K562 (cell line): Measurements from ENCODE around the gene NFATC1. TPM values are rescaled to one million over a fixed set of nuclear protein-coding genes. Genes with fewer than 3 reads are reported as not detected.
A peak's percentile ranks its signal among the peaks of the same experiment; 100 is the strongest.

Experiments used
- CBFA2T2 ChIP-seq: fragments of 450-650 bp; conservative IDR thresholded peaks from 2 replicates; pipeline ENCODE4 v1.6.1; 2017; ENCODE audit warnings: mild to moderate bottlenecking
- GATAD2A ChIP-seq: fragments of 450-650 bp; IDR thresholded peaks from 2 replicates; pipeline ENCODE4 v1.6.1; 2017
- MTA1 ChIP-seq: fragments of 450-650 bp; IDR thresholded peaks from 2 replicates; pipeline ENCODE4 v1.6.1; 2017; ENCODE audit warnings: borderline replicate concordance
- NFYB ChIP-seq: IDR thresholded peaks from 2 replicates; pipeline ENCODE4 v1.6.1; 2011; ENCODE audit warnings: mild to moderate bottlenecking, moderate library complexity; ENCODE audit not compliant: insufficient read length; ENCODE audit errors: extremely low read depth
- PHB2 ChIP-seq: fragments of 450-650 bp; IDR thresholded peaks from 2 replicates; pipeline ENCODE4 v1.6.1; 2017; ENCODE audit warnings: low read depth
- POLR2G ChIP-seq: fragments of 200-400 bp; formaldehyde crosslinking; IDR thresholded peaks from 2 replicates; pipeline ENCODE4 v1.6.1; 2017; ENCODE audit warnings: low read depth, mild to moderate bottlenecking, antibody characterized with exemption, low read length, moderate library complexity
- SIN3A ChIP-seq, 2 experiments: fragments of 150-350 bp in 1 of 2; IDR thresholded peaks; 2 replicates each; pipeline ENCODE4 v1.6.1; 2011 to 2016; ENCODE audit warnings: borderline replicate concordance in 2 of 2, low read depth in 2 of 2, low read length in 2 of 2, mild to moderate bottlenecking in 2 of 2, moderate library complexity in 2 of 2; ENCODE audit not compliant: control insufficient read depth in 1 of 2
- SMAD4 ChIP-seq: fragments of 250-450 bp; sonication (Bioruptor Pico); conservative IDR thresholded peaks from 2 replicates; pipeline ENCODE4 v1.8.0; 2021; ENCODE audit warnings: inconsistent platforms, mild to moderate bottlenecking, moderate library complexity
- SMARCC2 ChIP-seq: fragments of 450-650 bp; IDR thresholded peaks from 2 replicates; pipeline ENCODE4 v1.6.1; 2017; ENCODE audit warnings: antibody characterized with exemption, moderate library complexity, mild to moderate bottlenecking, low read depth
- YY1 ChIP-seq, 3 experiments: IDR thresholded peaks; 2 replicates each; pipeline ENCODE4 v1.6.1; 2011; ENCODE audit warnings: low read length in 2 of 3, mild to moderate bottlenecking in 2 of 3, moderate library complexity in 2 of 3, borderline replicate concordance in 1 of 3, control low read depth in 1 of 3, low read depth in 1 of 3; ENCODE audit not compliant: insufficient read depth in 3 of 3, insufficient replicate concordance in 2 of 3, control insufficient read depth in 1 of 3, insufficient read length in 1 of 3; ENCODE audit errors: extremely low read depth in 1 of 3
- polyA plus RNA-seq, 8 experiments: library from polyadenylated mRNA; depleted of rRNA in 4 of 8; stranded (reverse) in 5 of 8; unstranded in 3 of 8; fragments of >200 nt; fragmentation: Nextera tagmentation in 2 of 8; fragmentation: Illumina TruSeq in 1 of 8; extraction: Ambion mirVana in 2 of 8; extraction: Trizol in 1 of 8; gene quantifications; 2 replicates each; pipeline versions ENCODE4 v1.2.1 to v1.2.3, GENCODE V29; 2011 to 2014; ENCODE audit warnings: inconsistent platforms in 1 of 8, missing spikeins in 1 of 8
- total RNA-seq, 7 experiments: library from RNA; depleted of rRNA in 6 of 7; stranded (reverse); fragments of >200 nt in 6 of 7; fragmentation: Illumina TruSeq in 2 of 7; extraction: Trizol in 2 of 7; gene quantifications; 2 replicates each; pipeline versions ENCODE4 v1.2.1 to v1.2.3, GENCODE V29; 2011 to 2021; ENCODE audit warnings: low replicate concordance in 1 of 7
- TF ChIP-seq, protein P1 (sequence below): fragments of 450-650 bp; IDR thresholded peaks from 2 replicates; pipeline ENCODE4 v1.6.1; 2016; ENCODE audit warnings: low read depth
- TF ChIP-seq, protein P2 (sequence below), 2 experiments: IDR thresholded peaks; 2 replicates each; pipeline ENCODE4 v1.6.1; 2011; ENCODE audit warnings: borderline replicate concordance in 1 of 2, control low read depth in 1 of 2, low read depth in 1 of 2, low read length in 1 of 2, mild to moderate bottlenecking in 1 of 2, mixed read lengths in 1 of 2, moderate library complexity in 1 of 2; ENCODE audit not compliant: insufficient read depth in 1 of 2, insufficient read length in 1 of 2, poor library complexity in 1 of 2, severe bottlenecking in 1 of 2; ENCODE audit errors: extremely low read depth in 1 of 2
- TF ChIP-seq, protein P3 (sequence below): sonication (generic); formaldehyde crosslinking; IDR thresholded peaks from 2 replicates; pipeline ENCODE4 v1.8.0; 2023; ENCODE audit warnings: mild to moderate bottlenecking, missing genetic modification reagents

NFATC1 gene
- total and polyA plus RNA-seq, 9 of the 15 experiments (the other 6 are each of a cell fraction or from before 2014, with no cell fraction given): 1.1 to 16.4 (median 2.5) TPM

DNA sequence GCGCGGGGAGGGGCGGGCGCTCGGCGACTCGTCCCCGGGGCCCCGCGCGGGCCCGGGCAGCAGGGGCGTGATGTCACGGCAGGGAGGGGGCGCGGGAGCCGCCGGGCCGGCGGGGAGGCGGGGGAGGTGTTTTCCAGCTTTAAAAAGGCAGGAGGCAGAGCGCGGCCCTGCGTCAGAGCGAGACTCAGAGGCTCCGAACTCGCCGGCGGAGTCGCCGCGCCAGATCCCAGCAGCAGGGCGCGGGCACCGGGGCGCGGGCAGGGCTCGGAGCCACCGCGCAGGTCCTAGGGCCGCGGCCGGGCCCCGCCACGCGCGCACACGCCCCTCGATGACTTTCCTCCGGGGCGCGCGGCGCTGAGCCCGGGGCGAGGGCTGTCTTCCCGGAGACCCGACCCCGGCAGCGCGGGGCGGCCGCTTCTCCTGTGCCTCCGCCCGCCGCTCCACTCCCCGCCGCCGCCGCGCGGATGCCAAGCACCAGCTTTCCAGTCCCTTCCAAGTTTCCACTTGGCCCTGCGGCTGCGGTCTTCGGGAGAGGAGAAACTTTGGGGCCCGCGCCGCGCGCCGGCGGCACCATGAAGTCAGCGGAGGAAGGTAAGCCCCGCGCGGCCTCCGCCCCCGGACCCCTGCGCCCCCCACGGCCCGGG is at the start of gene NFATC1 (continued):
- TF ChIP-seq NFYB (no peak), CBFA2T2 (no peak), MTA1 (no peak), POLR2G (peak; percentile 84), GATAD2A (no peak), SIN3A (IDR thresholded peaks at IDR 0.05; ENCODE audit: borderline replicate concordance in 2 of 2, control insufficient read depth in 1 of 2, low read depth in 2 of 2, low read length in 2 of 2) (peak in 1 of 2 experiments; percentile 39; a peak in 1 of 4 replicates), YY1 (IDR thresholded peaks at IDR 0.05; ENCODE audit: borderline replicate concordance in 1 of 3, control insufficient read depth in 1 of 3, extremely low read depth in 1 of 3, insufficient read depth in 3 of 3, insufficient read length in 1 of 3, insufficient replicate concordance in 2 of 3, low read depth in 1 of 3, low read length in 2 of 3) (no peak), PHB2 (no peak), SMAD4 (CRISPR knock-in tag) (0 out of 2 replicates have a peak, but pooled peaks have one; percentile 20), SMARCC2 (no peak)
- TF ChIP-seq, protein P1, sequence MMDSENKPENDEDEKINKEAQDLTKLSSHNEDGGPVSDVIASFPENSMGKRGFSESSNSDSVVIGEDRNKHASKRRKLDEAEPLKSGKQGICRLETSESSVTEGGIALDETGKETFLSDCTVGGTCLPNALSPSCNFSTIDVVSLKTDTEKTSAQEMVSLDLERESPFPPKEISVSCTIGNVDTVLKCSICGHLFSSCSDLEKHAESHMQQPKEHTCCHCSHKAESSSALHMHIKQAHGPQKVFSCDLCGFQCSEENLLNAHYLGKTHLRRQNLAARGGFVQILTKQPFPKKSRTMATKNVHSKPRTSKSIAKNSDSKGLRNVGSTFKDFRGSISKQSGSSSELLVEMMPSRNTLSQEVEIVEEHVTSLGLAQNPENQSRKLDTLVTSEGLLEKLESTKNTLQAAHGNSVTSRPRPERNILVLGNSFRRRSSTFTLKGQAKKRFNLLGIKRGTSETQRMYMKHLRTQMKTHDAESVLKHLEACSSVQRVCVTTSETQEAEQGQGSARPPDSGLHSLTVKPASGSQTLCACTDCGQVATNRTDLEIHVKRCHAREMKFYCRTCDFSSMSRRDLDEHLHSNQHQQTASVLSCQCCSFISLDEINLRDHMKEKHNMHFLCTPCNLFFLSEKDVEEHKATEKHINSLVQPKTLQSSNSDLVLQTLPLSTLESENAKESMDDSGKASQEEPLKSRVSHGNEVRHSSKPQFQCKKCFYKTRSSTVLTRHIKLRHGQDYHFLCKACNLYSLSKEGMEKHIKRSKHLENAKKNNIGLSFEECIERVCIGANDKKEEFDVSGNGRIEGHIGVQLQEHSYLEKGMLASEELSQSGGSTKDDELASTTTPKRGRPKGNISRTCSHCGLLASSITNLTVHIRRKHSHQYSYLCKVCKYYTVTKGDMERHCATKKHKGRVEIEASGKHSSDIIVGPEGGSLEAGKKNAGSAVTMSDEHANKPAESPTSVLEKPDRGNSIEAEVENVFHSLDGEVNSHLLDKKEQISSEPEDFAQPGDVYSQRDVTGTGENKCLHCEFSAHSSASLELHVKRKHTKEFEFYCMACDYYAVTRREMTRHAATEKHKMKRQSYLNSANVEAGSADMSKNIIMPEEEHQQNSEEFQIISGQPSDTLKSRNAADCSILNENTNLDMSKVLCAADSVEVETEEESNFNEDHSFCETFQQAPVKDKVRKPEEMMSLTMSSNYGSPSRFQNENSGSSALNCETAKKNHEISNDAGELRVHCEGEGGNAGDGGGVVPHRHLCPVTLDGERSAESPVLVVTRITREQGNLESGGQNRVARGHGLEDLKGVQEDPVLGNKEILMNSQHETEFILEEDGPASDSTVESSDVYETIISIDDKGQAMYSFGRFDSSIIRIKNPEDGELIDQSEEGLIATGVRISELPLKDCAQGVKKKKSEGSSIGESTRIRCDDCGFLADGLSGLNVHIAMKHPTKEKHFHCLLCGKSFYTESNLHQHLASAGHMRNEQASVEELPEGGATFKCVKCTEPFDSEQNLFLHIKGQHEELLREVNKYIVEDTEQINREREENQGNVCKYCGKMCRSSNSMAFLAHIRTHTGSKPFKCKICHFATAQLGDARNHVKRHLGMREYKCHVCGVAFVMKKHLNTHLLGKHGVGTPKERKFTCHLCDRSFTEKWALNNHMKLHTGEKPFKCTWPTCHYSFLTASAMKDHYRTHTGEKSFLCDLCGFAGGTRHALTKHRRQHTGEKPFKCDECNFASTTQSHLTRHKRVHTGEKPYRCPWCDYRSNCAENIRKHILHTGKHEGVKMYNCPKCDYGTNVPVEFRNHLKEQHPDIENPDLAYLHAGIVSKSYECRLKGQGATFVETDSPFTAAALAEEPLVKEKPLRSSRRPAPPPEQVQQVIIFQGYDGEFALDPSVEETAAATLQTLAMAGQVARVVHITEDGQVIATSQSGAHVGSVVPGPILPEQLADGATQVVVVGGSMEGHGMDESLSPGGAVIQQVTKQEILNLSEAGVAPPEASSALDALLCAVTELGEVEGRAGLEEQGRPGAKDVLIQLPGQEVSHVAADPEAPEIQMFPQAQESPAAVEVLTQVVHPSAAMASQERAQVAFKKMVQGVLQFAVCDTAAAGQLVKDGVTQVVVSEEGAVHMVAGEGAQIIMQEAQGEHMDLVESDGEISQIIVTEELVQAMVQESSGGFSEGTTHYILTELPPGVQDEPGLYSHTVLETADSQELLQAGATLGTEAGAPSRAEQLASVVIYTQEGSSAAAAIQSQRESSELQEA: no peak
- TF ChIP-seq, protein P2, sequence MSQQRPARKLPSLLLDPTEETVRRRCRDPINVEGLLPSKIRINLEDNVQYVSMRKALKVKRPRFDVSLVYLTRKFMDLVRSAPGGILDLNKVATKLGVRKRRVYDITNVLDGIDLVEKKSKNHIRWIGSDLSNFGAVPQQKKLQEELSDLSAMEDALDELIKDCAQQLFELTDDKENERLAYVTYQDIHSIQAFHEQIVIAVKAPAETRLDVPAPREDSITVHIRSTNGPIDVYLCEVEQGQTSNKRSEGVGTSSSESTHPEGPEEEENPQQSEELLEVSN (IDR thresholded peaks at IDR 0.05; ENCODE audit: borderline replicate concordance in 1 of 2, extremely low read depth in 1 of 2, insufficient read depth in 1 of 2, insufficient read length in 1 of 2, low read depth in 1 of 2, low read length in 1 of 2, poor library complexity in 1 of 2, severe bottlenecking in 1 of 2): peak; percentile 11 to 46
- TF ChIP-seq, protein P3, sequence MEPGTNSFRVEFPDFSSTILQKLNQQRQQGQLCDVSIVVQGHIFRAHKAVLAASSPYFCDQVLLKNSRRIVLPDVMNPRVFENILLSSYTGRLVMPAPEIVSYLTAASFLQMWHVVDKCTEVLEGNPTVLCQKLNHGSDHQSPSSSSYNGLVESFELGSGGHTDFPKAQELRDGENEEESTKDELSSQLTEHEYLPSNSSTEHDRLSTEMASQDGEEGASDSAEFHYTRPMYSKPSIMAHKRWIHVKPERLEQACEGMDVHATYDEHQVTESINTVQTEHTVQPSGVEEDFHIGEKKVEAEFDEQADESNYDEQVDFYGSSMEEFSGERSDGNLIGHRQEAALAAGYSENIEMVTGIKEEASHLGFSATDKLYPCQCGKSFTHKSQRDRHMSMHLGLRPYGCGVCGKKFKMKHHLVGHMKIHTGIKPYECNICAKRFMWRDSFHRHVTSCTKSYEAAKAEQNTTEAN: no peak
